H9 (cell line): Measurements from ENCODE around the gene ATAD1. TPM values are rescaled to one million over a fixed set of nuclear protein-coding genes. Genes with fewer than 3 reads are reported as not detected.

Source experiments
- DNase-seq: peaks from one replicate; pipeline ENCODE4 v3.0.0-alpha.2; 2017
- H2AFZ ChIP-seq: one replicate; pipeline ENCODE4 v1.6.1; 2013; ENCODE audit warnings: mild to moderate bottlenecking, low read length, control low read depth, moderate library complexity
- H2AK5ac ChIP-seq: 2 replicates; pipeline ENCODE4 v1.6.1; 2013; ENCODE audit warnings: low read length, control low read depth, mixed read lengths; ENCODE audit not compliant: insufficient read length
- H2BK120ac ChIP-seq: one replicate; pipeline ENCODE4 v1.6.1; 2013; ENCODE audit warnings: low read depth, mild to moderate bottlenecking, low read length, control low read depth, inconsistent platforms; ENCODE audit not compliant: poor library complexity, severe bottlenecking
- H2BK12ac ChIP-seq: 2 replicates; pipeline ENCODE4 v1.6.1; 2013; ENCODE audit warnings: low read length, control low read depth, mixed read lengths, low read depth; ENCODE audit not compliant: insufficient read length
- H2BK15ac ChIP-seq: 2 replicates; pipeline ENCODE4 v1.6.1; 2013; ENCODE audit warnings: low read depth, low read length, control low read depth
- H2BK20ac ChIP-seq: one replicate; pipeline ENCODE4 v1.6.1; 2013; ENCODE audit warnings: low read depth, mild to moderate bottlenecking, low read length, control low read depth, inconsistent platforms; ENCODE audit not compliant: poor library complexity, severe bottlenecking
- H2BK5ac ChIP-seq: 2 replicates; pipeline ENCODE4 v1.6.1; 2013; ENCODE audit warnings: low read length, control low read depth, mixed read lengths; ENCODE audit not compliant: insufficient read length
- H3K14ac ChIP-seq: 2 replicates; pipeline ENCODE4 v1.6.1; 2013; ENCODE audit warnings: low read length, control low read depth; ENCODE audit not compliant: insufficient read depth
- H3K18ac ChIP-seq: 2 replicates; pipeline ENCODE4 v1.6.1; 2013; ENCODE audit warnings: low read depth, mild to moderate bottlenecking, mixed read lengths, low read length, control low read depth; ENCODE audit not compliant: insufficient read length
- H3K23ac ChIP-seq: 2 replicates; pipeline ENCODE4 v1.6.1; 2013; ENCODE audit warnings: low read length, control low read depth, mixed read lengths, low read depth; ENCODE audit not compliant: insufficient read length
- H3K23me2 ChIP-seq: 2 replicates; pipeline ENCODE4 v1.6.1; 2013; ENCODE audit warnings: low read depth, mild to moderate bottlenecking, mixed read lengths, low read length, control low read depth; ENCODE audit not compliant: insufficient read length, poor library complexity, severe bottlenecking
- H3K27ac ChIP-seq: 2 replicates; pipeline ENCODE4 v1.5.1; 2013; ENCODE audit warnings: low read length, control low read depth, mixed read lengths, low read depth; ENCODE audit not compliant: insufficient read length
- H3K27me3 ChIP-seq: 2 replicates; pipeline ENCODE4 v1.6.1; 2013; ENCODE audit warnings: low read length, control low read depth, inconsistent platforms; ENCODE audit not compliant: insufficient read depth
- H3K4ac ChIP-seq: 2 replicates; pipeline ENCODE4 v1.6.1; 2013; ENCODE audit warnings: low read depth, mild to moderate bottlenecking, control low read depth, inconsistent platforms, low read length, moderate library complexity
- H3K4me1 ChIP-seq: 2 replicates; pipeline ENCODE4 v1.6.1; 2013; ENCODE audit warnings: low read length, control low read depth, inconsistent platforms; ENCODE audit not compliant: insufficient read depth
- H3K4me2 ChIP-seq: 2 replicates; pipeline ENCODE4 v1.6.1; 2013; ENCODE audit warnings: low read length, control low read depth, mixed read lengths; ENCODE audit not compliant: insufficient read length, insufficient read depth
- H3K56ac ChIP-seq: 2 replicates; pipeline ENCODE4 v1.6.1; 2013; ENCODE audit warnings: low read depth, mild to moderate bottlenecking, mixed read lengths, low read length, control low read depth; ENCODE audit not compliant: insufficient read length
- H3K79me1 ChIP-seq: 2 replicates; pipeline ENCODE4 v1.6.1; 2013; ENCODE audit warnings: low read depth, mild to moderate bottlenecking, moderate library complexity, low read length, control low read depth, inconsistent platforms; ENCODE audit not compliant: insufficient read depth, poor library complexity, severe bottlenecking
- H3K79me2 ChIP-seq: 2 replicates; pipeline ENCODE4 v1.6.1; 2013; ENCODE audit warnings: low read length, control low read depth, inconsistent platforms; ENCODE audit not compliant: insufficient read depth
- H3K9ac ChIP-seq: 2 replicates; pipeline ENCODE4 v1.6.1; 2013; ENCODE audit warnings: low read length, control low read depth, mixed read lengths; ENCODE audit not compliant: insufficient read length; ENCODE audit errors: extremely low read depth
- H3K9me3 ChIP-seq: one replicate; pipeline ENCODE4 v1.6.1; 2013; ENCODE audit warnings: low read depth, low read length, inconsistent platforms; ENCODE audit not compliant: control insufficient read depth
- H3T11ph ChIP-seq: one replicate; pipeline ENCODE4 v1.6.1; 2013; ENCODE audit warnings: mild to moderate bottlenecking, low read length, control low read depth, inconsistent platforms
- H4K20me1 ChIP-seq: one replicate; pipeline ENCODE4 v1.6.1; 2013; ENCODE audit not compliant: control insufficient read depth, insufficient read length, insufficient read depth
- H4K5ac ChIP-seq: 2 replicates; pipeline ENCODE4 v1.6.1; 2013; ENCODE audit warnings: low read depth, mild to moderate bottlenecking, mixed read lengths, low read length, control low read depth; ENCODE audit not compliant: insufficient read length
- H4K8ac ChIP-seq: replicated peaks from 2 replicates; pipeline ENCODE4 v1.6.1; 2013; ENCODE audit warnings: low read length, control low read depth, mixed read lengths, low read depth; ENCODE audit not compliant: insufficient read length
- H4K91ac ChIP-seq: 2 replicates; pipeline ENCODE4 v1.6.1; 2013; ENCODE audit warnings: low read depth, mild to moderate bottlenecking, moderate library complexity, mixed read lengths, low read length, control low read depth; ENCODE audit not compliant: insufficient read length
- H3K27ac Mint-ChIP-seq, 3 experiments: 2 replicates in 2 of 3; 3 replicates in 1 of 3; pipeline ENCODE4 v1.8.0; 2020 to 2021; ENCODE audit warnings: mixed read lengths in 3 of 3, mild to moderate bottlenecking in 1 of 3, moderate library complexity in 1 of 3
- H3K27me3 Mint-ChIP-seq: 2 replicates; pipeline ENCODE4 v1.8.0; 2021; ENCODE audit warnings: low read depth, mild to moderate bottlenecking, moderate library complexity, mixed read lengths
- H3K36me3 Mint-ChIP-seq, 3 experiments: 2 replicates in 2 of 3; 3 replicates in 1 of 3; pipeline ENCODE4 v1.8.0; 2020 to 2021; ENCODE audit warnings: low read depth in 3 of 3, mixed read lengths in 3 of 3; ENCODE audit not compliant: insufficient read depth in 1 of 3
- H3K4me1 Mint-ChIP-seq, 2 experiments: 2 replicates each; pipeline ENCODE4 v1.8.0; 2020; ENCODE audit warnings: mixed read lengths in 2 of 2
- H3K4me3 Mint-ChIP-seq, 2 experiments: 2 replicates in 1 of 2; 3 replicates in 1 of 2; pipeline ENCODE4 v1.8.0; 2020 to 2021; ENCODE audit warnings: mild to moderate bottlenecking in 2 of 2, mixed read lengths in 2 of 2, moderate library complexity in 1 of 2
- H3K9me3 Mint-ChIP-seq, 2 experiments: 2 replicates in 1 of 2; 3 replicates in 1 of 2; pipeline ENCODE4 v1.8.0; 2020; ENCODE audit warnings: mild to moderate bottlenecking in 2 of 2, mixed read lengths in 2 of 2, moderate library complexity in 1 of 2
- CTCF ChIP-seq: fragments of 200-600 bp; sonication (generic); conservative IDR thresholded peaks from 3 replicates; pipeline ENCODE4 v1.8.0; 2021; ENCODE audit warnings: antibody characterized with exemption, mild to moderate bottlenecking
- WGBS: extraction: QIAGEN DNeasy Blood & Tissue Kit; methylation state at CpG from one replicate; pipeline ENCODE4 v1.1.7; 2013; ENCODE audit warnings: missing lambda C conversion rate, low lambda C conversion rate, mixed read lengths; ENCODE audit not compliant: insufficient read length; ENCODE audit errors: extremely low coverage; 5-methylcytosine and 5-hydroxymethylcytosine counted together
- total RNA-seq: library from RNA; stranded (reverse); gene quantifications from 2 replicates; pipeline ENCODE4 v1.2.1, GENCODE V29; 2021

Gene ATAD1
- total RNA-seq, 1 experiment from 2014 or later = 38.7 TPM

DNA sequence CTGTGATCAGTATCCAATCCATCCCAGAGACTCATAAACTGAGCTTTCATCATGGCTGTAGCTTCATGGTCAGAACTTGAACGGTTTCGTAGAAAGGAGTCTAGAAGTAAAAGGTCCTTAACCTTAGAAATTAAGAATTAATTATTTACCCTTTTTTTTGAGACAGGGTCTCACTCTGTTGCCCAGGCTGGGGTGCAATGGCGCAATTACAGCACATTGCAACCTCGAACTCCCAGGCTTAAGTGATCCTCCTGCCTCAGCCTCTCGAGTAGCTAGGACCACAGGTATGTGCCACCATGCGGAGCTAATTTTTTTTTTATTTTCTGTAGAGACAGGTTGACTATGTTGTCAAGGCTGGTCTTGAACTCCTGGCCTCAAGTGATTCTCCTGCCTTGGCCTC lies 41.7 kb downstream of the ATAD1 start:
- no peak overlapping the region for H4K91ac ChIP-seq
- H2AK5ac ChIP-seq = no peak overlapping the region
- H3K23ac ChIP-seq = no peak overlapping the region
- TF ChIP-seq CTCF = no peak
- H3K27me3 ChIP-seq = no peaks in the 10 kb centered on the region
- no peaks in the 10 kb centered on the region for H3K79me1 ChIP-seq
- H3K79me2 ChIP-seq = no peaks in the 10 kb centered on the region
- H2AFZ ChIP-seq = no peak overlapping the region
- H2BK12ac ChIP-seq = no peak overlapping the region
- H4K5ac ChIP-seq = no peak overlapping the region
- no peak overlapping the region for H3K4me2 ChIP-seq
- no peak overlapping the region for H4K8ac ChIP-seq
- H3K4me3 Mint-ChIP-seq = no peak overlapping the region
- H2BK120ac ChIP-seq = no peak overlapping the region
- H3K27ac ChIP-seq = no peak overlapping the region
- H3K4ac ChIP-seq = no peak overlapping the region
- no peaks in the 10 kb centered on the region for H3K9me3 Mint-ChIP-seq
- no peak for DNase-seq
- H3K18ac ChIP-seq = no peak overlapping the region
- H3K27me3 Mint-ChIP-seq = no peaks in the 10 kb centered on the region
- WGBS = no CpG with 5 or more reads among the region's 6 CpGs
- H3K4me1 ChIP-seq = no peaks in the 10 kb centered on the region
- H3K14ac ChIP-seq = no peak overlapping the region
- no peak overlapping the region for H3K9ac ChIP-seq
- H3K23me2 ChIP-seq = no peaks in the 10 kb centered on the region
- H2BK5ac ChIP-seq = no peak overlapping the region
- H2BK15ac ChIP-seq = no peak overlapping the region
- H3K4me1 Mint-ChIP-seq = no peaks in the 10 kb centered on the region
- no peak overlapping the region for H3K56ac ChIP-seq
- H3K27ac Mint-ChIP-seq = no peak overlapping the region
- no peak overlapping the region for H3T11ph ChIP-seq
- no peaks in the 10 kb centered on the region for H4K20me1 ChIP-seq
- no peaks in the 10 kb centered on the region for H3K9me3 ChIP-seq
- H3K36me3 Mint-ChIP-seq = peaks cover 8 to 21% (median 21%) of the 10 kb centered on the region in 3 experiments; a peak in 6 of 7 replicates
- H2BK20ac ChIP-seq = no peak overlapping the region
